PC-9 (cell line): Measurements from ENCODE around the gene ADGRG2.

Experiments used
- CTCF ChIP-seq: fragments of 200-600 bp; sonication (generic); conservative IDR thresholded peaks from 2 replicates; pipeline ENCODE4 v1.6.1; 2017; ENCODE audit warnings: mixed run types, antibody characterized with exemption, mild to moderate bottlenecking, moderate library complexity
- EZH2 ChIP-seq: fragments of 200-600 bp; sonication (generic); IDR thresholded peaks from 2 replicates; pipeline ENCODE4 v1.8.0; 2017; ENCODE audit warnings: antibody characterized with exemption, low read depth

DNA sequence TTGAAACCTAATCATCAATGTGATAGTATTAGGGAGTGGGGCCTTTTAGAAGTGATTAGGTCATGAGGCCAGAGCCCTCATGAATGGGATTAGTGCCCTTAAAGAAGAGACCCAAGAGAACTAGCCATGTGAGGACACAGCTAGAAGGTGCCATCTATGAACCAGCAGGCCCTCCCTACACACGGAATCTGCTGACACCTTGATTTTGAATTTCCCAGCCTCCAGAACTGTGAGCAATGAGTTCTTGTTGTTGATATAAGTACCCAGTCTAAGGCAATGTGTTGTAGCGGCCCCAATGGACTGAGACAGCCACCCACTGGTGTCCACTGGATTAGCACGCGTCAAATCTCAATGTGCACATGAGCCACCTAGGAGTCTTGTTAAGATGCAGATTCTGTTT, 8.4 kb upstream of the ADGRG2 start:
- TF ChIP-seq CTCF (no peak), EZH2 (no peak)
